ENCODE results near the gene UFSP2.

GRCh38 chr4:185464183-185464582, 38.4 kb upstream of the UFSP2 start:
- TF ChIP-seq CTCF (IDR thresholded peaks at IDR 0.05) (no peak), POLR2AphosphoS5 (IDR thresholded peaks at IDR 0.05) (no peak)

Measured in breast epithelium (tissue), 3 donors.